Hematopoietic multipotent progenitor cell treated with erythropoietin and hydrocortisone succinate and interleukin-3 and kit ligand, for 4 days (in vitro differentiated cells): ENCODE measurements around the gene DALRD3.

Experiments used
- DNase-seq: peaks from one replicate; pipeline ENCODE4 v3.0.0-alpha.2; 2015

Gene DALRD3, protein sequence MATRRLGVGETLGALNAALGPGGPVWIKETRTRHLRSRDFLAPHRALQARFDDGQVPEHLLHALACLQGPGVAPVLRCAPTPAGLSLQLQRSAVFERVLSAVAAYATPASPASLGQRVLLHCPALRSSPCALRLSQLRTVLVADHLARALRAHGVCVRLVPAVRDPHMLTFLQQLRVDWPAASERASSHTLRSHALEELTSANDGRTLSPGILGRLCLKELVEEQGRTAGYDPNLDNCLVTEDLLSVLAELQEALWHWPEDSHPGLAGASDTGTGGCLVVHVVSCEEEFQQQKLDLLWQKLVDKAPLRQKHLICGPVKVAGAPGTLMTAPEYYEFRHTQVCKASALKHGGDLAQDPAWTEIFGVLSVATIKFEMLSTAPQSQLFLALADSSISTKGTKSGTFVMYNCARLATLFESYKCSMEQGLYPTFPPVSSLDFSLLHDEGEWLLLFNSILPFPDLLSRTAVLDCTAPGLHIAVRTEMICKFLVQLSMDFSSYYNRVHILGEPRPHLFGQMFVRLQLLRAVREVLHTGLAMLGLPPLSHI

DNA sequence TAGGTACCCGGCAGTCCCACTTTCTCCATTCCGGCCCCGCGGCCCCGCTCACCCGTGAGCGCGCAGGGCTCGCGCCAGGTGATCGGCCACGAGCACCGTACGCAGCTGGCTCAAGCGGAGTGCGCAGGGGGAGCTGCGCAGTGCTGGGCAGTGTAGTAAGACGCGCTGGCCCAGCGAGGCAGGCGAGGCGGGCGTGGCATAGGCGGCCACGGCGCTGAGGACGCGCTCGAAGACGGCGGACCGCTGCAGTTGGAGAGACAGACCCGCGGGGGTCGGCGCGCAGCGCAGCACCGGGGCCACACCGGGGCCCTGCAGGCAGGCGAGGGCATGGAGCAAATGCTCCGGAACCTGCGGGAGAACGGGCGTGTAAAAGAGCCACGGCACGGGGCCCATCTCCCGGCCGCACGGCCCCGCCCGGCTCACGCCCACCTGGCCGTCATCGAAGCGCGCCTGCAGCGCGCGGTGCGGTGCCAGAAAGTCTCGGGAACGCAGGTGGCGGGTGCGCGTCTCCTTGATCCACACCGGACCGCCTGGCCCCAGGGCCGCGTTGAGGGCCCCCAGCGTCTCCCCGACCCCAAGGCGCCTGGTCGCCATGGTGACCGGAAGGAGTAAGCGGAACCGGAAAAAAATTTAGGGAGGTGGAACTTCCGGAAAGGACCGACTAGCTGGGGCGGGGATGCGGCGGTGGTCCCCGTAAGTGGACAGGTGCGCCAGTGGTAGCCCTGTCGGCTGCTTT, at the start of gene DALRD3:
DALRD3 (minus strand) TSS at position 610 of the 736 bp plus-strand sequence; CDS start at position 594, 16 bp downstream.
- peak; percentile 89 for DNase-seq

DNA sequence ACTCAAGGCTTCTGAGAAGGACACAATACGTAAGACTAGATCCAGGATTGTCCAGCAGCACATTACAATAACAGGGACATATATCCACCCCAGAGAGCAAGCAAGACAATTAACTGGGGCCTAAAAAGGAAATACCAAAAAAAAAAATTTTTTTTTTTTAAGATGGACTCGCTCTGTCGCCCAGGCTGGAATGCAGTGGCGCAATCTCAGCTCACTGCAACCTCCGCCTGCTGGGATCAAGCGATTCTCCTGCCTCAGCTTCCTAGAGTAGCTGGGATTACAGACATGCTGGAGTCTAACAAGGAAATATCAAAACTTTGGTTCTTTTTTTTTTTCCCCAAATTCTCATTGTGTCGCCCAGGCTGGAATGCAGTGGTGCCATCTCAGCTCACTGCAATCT, 39.6 kb upstream of the DALRD3 start:
- no peak for DNase-seq

DNA sequence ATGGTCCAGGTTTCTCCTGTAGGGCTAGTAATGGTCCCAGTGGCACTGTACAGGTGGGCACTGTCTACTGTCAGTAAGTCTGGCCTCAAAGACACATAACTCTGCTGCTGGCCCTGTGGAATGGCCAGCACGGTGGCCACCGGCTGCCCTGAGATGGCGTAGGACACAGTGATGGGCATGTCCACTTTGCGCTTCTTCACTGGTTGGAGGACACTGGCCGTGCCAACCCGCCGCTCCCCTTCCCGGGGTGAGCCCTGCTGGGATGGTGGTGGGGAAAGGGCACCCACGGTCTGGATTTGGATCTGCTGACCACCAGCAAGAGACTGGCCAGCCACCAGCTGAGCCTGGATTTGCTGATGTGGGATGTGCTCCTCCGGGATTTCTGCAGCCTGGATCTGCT, 38.9 kb upstream of the DALRD3 start:
- no peak for DNase-seq

DNA sequence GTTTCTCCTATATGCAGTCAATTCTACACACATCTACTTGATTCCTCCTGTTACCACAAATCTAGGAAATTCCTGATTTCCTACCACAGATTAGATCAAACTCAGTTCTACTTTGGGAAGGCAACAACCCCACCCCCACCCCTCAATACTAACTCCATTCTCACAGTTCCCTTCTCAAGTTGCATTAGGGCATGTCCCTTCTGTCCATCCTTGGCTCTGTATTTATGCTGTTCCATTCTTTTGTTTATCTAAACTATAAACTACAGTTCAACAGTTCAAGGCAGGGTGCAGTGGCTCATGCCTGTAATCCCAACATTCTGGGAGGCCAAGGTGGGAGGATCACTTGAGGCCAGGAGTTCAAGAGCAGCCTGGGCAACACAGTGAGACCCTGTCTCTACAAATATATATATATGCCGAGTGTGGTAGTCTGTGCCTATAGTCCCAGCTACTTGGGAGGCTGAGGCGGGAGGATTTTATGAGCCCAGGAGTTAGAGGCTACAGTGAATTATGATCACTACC, 36.0 kb upstream of the DALRD3 start:
- DNase-seq, result no peak

DNA sequence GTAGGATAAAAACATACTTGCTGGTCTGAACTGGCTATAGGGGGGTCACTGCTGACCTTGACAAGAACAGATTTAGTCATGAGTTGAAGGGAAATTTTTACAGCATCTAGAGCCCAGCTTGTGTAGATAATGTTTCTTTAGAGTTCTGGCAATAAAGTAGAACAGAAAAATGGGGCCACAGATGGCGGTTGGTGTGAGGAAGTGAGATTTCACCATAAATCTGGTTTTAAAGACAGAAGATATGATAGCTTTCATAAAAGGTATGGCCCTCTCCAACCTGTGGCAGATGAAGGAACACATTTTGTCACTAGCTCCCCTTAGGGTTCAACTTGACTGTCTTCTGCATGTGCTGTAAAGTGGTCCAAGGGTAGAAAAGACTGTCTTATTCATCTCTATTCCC, 35.2 kb upstream of the DALRD3 start:
- DNase-seq, result peak; percentile 6

DNA sequence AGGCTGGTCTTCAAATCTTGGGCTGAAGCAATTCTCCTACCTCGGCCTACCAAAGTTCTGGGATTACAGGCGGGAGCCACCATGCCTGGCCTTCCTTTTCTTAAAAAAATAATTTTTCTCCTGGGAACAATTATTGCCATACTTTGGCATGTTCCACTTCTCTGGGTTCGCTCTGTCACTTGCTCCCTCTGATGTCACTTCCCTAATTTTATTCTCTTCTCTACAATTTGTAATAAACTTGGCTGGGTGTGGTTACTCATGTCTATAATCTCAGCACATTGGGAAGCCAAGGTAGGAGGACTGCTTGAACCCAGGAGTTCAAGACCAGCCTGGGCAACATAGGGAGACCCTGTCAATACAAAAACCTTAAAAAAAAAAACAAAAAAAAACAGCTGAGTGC, 16.9 kb upstream of the DALRD3 start:
- DNase-seq, result no peak

DNA sequence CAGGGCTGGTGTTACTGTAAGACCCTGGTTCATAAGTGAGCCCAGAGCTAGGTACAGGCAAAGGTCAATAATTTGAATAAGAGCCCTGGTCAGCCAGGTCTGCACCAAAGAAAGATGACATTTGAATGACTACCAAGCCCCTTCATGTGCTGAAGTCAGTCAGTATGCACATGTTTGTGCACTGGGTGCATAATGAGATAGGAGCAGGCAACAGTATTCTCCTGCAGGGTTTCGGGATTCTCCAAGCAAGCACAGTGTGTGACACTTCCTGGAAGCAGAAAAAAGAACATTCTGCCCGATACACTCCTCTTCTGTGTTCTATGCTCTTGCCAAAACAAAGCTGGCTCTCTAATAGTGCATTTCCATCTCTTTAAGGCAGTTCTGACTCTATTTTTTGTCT, 16.3 kb upstream of the DALRD3 start:
- no peak for DNase-seq

DNA sequence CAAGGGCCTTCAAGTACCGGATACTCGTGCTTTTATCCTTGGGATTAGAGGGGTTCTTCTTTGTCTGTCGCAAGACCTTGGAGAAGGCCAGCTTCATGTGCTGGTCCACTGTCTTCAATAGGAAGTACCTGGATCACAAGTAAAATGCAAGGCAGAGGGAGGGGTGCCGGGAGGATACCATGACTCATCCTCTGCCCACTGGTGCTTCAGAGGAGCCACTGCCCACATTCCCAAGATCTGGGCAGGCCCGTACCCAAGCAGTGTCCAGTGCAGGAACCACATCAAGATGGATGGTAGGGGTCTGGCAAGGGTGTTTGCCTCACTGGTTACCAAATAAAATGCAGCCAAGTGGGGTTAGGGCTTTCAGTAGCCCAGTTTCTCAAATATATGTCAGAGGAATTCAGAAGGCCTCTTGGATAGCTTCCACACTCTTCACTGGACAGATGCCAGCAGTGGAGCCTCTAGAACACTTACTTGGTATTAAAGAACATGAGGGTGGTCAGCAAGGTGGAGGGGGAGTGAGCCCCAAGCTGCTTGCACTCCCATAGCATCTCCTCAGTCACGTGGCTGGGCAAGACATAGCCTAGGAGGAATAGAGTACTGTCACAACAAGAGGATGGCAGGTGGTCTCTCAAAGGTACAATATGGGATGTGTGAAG, 14.4 kb upstream of the DALRD3 start:
- DNase-seq, result no peak

DNA sequence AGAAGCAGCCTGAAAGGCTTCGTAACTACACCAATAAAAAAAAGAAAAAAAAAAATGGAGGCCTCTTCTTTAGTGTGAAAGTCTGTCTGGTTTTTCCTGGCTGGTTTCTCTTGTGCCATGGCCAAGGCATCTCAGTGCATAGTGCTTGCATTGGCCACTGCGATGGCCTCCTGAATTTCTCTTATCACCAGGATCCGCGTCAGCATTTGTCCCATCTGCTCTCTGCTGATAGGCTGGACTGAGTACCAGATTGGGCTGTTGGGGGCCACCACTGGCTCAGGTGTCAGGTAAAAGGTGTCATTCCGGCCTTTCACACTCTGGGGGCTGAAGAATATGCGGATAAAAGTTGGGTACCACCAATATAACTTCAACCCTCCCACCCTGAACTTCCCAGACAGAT, 11.9 kb upstream of the DALRD3 start:
- no peak for DNase-seq

DNA sequence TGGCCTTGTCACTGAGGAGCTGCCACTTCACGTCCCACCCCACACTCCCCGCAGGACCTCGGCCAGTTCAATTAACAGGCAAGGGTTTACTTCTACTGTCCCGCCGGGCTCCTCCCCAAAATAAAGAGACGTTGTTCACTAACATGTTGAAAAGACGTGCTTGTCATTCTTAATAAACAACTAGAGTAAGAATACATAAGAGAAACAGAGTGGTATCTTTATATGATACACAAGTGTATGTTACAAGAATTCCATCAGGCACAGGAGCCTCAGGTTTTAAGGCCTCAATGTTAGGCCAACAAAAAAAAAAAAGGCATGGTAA, 11.1 kb upstream of the DALRD3 start:
- DNase-seq, result no peak

DNA sequence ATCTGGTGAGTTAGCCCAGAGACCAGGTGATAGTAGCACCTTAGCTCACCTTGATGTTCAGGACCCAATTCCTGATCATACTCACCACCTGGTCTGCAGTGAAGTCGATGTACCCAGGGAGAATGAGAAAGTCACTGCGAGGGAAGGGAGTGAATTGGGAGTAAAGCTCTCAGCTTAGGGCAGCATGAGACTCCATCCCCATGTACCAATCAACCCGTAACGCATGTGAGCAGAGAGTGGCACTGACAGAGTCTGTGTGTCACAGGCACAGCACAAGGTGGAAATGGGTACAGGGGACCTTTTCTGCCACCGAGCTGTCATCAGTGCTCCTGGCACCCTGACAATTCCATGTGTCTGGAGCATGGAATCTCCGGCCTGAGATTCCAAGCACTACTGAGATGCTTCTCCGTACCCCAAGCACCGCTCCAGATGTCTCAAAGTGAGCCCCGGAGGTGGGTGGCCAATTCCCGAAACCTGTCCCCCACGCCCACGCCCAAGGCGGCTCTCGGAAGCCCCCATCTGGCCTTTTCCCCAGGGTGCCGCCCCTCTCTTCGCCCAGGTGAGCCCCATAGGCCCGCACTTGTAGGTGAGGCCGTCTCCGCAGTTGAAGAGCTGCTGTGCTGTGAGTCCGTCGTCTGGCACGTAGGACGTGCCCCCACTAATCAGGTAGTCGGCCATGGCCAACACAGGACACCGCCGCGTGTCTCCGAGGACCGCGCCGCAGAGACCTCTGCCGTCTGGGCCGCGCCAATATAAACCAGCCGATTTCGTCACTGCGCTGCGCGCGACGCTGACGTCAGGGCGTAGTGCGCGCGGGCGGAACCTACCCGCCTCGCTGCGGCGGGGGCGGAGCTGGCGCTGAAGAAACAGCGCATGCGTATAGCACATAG, 10.5 kb upstream of the DALRD3 start, which contains the start of gene IMPDH2:
IMPDH2 (minus strand) TSS at position 726 of the 890 bp plus-strand sequence; CDS start at position 678, 48 bp downstream.
- peak; percentile 97 for DNase-seq

DNA sequence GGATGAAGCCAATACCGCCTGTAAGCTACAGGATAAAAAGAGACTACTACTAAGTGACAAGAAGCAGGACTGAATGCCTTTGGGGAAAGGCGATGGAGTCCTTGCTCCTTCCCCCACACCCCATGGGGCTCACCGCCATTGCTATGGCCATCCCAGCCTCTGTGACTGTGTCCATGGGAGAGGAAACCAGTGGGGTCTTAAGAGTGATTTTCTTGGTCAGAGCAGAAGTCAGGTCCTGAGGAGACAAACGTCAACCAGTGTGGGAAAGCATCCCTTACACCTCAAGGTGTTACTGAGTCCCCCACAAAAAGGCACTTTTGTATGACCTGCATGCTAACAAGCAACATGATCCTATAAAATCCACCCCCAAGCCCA, 9.9 kb upstream of the DALRD3 start:
- DNase-seq, result no peak

DNA sequence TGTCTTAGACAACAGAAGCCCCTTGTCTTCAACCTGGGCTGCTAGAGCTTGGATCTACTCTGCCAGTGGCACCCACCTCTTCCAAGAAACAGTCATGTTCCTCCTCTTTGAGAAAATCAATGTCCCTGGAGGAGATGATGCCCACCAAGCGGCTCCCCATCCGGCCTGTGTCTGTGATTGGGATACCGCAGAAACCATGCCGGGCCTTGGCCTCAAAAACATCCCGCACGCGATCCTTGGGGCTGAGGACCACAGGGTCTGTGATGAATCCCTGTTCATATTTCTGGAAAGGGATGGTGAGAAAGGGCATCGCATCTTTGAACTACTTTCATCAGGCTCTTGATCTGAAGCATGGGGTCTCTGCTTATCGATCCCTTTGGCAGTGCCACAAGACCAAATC, 9.3 kb upstream of the DALRD3 start:
- DNase-seq, result no peak

DNA sequence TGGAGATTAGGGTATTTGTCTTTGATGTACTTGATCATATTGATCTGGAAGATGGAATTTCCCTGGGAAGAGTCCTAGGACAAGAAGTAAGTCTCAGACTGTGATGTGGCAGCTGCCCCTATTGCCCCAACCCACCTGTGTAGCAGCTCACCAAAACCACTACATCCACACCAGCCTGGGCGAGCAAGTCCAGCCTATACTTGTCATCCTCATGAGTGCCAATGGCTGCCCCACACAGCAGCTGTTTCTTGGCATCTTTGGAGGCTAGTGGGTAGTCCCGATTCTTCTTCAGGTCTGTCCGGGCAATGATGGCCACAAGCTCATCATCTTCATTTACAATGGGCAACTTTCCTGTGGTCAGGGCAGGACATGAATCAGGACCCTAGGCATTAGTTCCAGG, 8.2 kb upstream of the DALRD3 start:
- DNase-seq, result no peak

DNA sequence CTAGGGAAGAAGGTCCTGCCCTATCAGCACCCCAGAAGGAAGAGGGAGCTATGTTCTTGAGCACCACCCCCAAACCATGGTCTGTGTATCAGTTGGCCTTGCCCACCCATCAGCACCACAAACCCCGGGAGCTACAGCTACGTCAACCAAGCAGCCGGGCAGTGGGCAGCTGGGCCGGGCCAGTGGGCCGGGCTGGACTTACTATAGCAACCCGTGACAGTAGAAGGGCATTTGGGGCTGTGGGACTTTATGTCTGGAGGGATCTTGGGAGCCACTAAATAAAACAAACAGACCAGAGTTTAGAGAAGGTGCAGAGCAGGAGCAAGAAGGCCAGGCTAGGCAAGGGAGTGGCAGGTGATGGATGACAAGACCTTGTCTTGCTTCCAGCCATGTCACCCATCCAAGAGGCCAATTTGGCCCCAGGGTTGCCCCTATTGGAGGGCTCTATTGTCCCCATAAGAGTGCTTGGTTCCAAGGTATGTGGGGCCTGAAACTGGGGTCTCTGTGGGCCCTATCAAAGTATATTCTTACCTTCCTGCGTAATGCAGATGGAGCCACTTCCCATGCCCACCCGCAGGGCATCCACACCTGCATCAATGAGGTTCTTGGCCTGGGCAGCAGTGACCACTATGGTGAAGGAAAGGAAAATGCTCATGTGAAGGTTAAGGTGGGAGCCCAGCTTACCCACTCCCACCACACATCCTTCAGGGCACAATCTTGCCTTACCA, 7.6 kb upstream of the DALRD3 start:
- DNase-seq, result no peak

DNA sequence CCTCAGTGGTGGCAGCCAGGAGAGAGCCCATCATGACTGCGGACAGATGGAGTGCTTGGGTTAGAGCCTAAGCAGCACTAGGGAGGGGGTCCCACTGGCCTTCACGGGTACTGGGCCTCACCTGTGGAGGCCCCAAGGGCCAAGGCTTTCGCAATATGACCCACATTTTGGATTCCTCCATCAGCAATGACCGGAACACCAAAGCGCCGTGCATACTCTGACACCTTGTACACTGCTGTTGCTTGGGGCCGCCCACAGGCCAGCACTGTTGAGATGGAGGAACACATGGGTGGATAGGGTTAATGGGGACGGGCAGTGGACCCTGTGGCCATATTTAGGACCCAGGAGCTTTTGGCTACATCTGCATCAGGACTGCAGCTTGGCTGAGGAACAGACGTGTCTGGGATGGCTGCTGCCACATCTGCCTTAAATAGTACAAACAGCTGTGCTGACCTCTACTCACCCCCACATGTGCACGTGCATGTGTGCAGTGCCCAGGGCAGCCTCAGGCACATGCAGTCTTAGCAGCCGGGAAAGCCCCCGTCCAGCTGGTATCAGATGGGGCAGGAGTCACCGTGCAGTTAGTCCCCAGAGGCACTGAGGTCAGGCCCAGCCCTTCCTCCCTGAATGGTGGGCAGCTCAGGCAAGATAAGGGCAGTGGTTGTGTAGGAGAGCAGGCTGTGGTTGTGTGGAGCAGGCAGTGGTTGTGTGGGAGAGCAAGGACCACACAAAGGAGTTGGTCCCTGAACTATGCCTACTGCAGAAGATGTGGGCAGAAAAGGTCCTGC, 6.8 kb upstream of the DALRD3 start:
- DNase-seq, result peak; percentile 97

DNA sequence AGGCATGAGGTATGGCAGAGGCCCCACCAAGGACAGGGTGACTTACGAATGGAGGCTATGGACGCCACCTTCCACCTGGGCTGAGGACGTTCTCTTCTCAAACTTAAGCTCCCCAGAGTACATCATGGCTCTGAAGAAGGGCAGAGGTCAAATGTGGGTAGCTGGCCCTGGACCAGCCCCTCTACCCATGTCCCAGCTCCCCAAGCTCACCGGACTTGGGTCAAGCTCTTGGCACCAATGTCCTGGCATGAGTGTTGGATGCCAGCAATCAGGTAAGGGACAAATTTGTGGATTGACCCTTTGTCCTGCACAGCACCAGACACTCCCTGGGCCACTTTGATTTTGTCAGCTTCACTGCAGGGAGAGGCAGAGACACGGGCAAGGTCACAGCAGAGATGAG, 6.1 kb upstream of the DALRD3 start:
- no peak for DNase-seq

DNA sequence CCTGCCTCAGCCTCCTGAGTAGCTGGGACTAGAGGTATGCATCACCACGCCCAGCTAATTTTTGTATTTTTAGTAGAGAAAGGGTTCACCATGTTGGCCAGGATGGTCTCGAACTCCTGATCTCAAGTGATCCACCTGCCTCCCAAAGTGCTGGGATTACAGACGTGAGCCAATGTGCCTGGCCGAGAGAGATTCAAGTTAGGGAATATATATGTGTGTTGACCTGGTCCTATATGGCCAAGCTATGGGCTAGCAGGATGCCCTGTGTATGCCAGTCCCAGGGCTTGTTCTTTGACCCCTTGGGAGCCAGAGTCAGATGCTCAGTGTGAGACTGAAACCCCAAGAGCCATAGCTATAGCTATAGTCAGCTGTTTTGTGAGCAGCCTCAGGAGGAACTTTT, 5.4 kb upstream of the DALRD3 start:
- DNase-seq, result no peak

DNA sequence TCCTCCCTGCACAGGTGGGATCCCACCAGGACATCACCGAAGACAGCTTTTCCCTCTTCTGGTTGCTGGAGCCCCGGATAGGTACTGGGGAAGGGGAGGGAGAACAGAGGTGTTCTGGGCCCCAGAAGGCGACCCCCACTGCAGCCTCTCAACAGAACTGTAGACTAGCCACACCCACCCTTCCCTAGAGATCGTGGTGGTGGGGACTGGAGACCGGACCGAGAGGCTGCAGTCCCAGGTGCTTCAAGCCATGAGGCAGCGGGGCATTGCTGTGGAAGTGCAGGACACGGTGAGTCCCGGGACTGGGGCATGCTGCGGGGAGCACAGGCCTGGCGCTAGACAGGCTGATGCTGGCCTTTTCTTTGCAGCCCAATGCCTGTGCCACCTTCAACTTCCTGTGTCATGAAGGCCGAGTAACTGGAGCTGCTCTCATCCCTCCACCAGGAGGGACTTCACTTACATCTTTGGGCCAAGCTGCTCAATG, 4.3 kb upstream of the DALRD3 start:
- DNase-seq, result peak; percentile 54
